Activated T-helper 2 cell treated with anti-CD3 and anti-CD28 coated beads, Interferon-gamma antibody, Interleukin-2, Interleukin-4, amounts not matched to agents 10 μg/mL and 5 μg/mL and 100 μg/mL, durations not matched to agents 14 hours and 24 hours and 36 hours (primary cell): Measurements from ENCODE around the gene PLCH2. TPM values are rescaled to one million over a fixed set of nuclear protein-coding genes. Genes with fewer than 3 reads are reported as not detected.

Experiments used
- DNase-seq: peaks from one replicate; pipeline ENCODE4 v3.0.0; 2021; ENCODE audit warnings: low spot score
- H3K27ac Mint-ChIP-seq: one replicate; pipeline ENCODE4 v1.8.0; 2021; ENCODE audit warnings: mixed read lengths
- H3K27me3 Mint-ChIP-seq: one replicate; pipeline ENCODE4 v1.8.0; 2021; ENCODE audit warnings: low read depth, mixed read lengths
- H3K36me3 Mint-ChIP-seq: one replicate; pipeline ENCODE4 v1.8.0; 2021; ENCODE audit warnings: low read depth, mixed read lengths
- H3K4me1 Mint-ChIP-seq: one replicate; pipeline ENCODE4 v1.8.0; 2021; ENCODE audit warnings: low read depth, mixed read lengths
- H3K4me3 Mint-ChIP-seq: one replicate; pipeline ENCODE4 v1.8.0; 2021; ENCODE audit warnings: low read depth, mild to moderate bottlenecking, moderate library complexity, mixed read lengths
- H3K9me3 Mint-ChIP-seq: one replicate; pipeline ENCODE4 v1.8.0; 2021; ENCODE audit warnings: mixed read lengths
- intact Hi-C: fragments of 100-400 bp; cut with micrococcal nuclease; formaldehyde crosslinking; loops from one replicate; pipeline ENCODE4 v1.15.1; 2023
- total RNA-seq: library from RNA; stranded (reverse); gene quantifications from 2 replicates; pipeline ENCODE4 v1.2.3, GENCODE V29; 2022

PLCH2 gene
- total RNA-seq, 1 donor from 2014 or later, result 2.6 TPM

DNA sequence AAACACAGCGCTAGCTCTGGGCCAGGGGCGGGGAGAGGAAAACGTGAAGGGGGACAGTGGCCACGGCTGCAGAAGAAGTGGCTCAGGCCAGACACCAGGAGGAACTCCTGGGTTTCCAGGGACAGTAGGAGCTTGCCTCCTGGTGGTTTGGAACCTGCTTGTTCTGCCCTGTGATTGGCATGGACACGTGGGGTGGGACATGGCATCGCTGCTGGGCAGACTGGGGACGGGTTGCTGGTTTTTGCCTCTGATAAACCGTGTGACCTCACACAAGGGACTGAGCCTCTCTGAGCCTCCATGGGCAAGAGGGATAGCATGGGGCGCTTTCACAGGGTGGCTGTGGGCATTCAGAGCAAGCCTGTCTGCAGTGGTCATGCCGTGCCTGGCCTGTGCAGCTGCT, 7.5 kb upstream of the PLCH2 start:
- no peaks in the 10 kb centered on the region for H3K4me1 Mint-ChIP-seq
- H3K27ac Mint-ChIP-seq, result no peak overlapping the region
- H3K9me3 Mint-ChIP-seq, result no peaks in the 10 kb centered on the region
- DNase-seq, result no peak
- intact Hi-C loops, result no loop called here
- no peak overlapping the region for H3K4me3 Mint-ChIP-seq
- no peaks in the 10 kb centered on the region for H3K27me3 Mint-ChIP-seq
- H3K36me3 Mint-ChIP-seq, result no peaks in the 10 kb centered on the region

GRCh38 chr1:2469103-2469940, 6.8 kb upstream of the PLCH2 start:
- Mint-ChIP-seq H3K36me3 (no peaks in the 10 kb centered on the region), H3K27me3 (no peaks in the 10 kb centered on the region), H3K4me1 (no peaks in the 10 kb centered on the region), H3K4me3 (no peak overlapping the region), H3K27ac (no peak overlapping the region), H3K9me3 (no peaks in the 10 kb centered on the region)
- intact Hi-C loops, result no loop called here
- no peak for DNase-seq

DNA sequence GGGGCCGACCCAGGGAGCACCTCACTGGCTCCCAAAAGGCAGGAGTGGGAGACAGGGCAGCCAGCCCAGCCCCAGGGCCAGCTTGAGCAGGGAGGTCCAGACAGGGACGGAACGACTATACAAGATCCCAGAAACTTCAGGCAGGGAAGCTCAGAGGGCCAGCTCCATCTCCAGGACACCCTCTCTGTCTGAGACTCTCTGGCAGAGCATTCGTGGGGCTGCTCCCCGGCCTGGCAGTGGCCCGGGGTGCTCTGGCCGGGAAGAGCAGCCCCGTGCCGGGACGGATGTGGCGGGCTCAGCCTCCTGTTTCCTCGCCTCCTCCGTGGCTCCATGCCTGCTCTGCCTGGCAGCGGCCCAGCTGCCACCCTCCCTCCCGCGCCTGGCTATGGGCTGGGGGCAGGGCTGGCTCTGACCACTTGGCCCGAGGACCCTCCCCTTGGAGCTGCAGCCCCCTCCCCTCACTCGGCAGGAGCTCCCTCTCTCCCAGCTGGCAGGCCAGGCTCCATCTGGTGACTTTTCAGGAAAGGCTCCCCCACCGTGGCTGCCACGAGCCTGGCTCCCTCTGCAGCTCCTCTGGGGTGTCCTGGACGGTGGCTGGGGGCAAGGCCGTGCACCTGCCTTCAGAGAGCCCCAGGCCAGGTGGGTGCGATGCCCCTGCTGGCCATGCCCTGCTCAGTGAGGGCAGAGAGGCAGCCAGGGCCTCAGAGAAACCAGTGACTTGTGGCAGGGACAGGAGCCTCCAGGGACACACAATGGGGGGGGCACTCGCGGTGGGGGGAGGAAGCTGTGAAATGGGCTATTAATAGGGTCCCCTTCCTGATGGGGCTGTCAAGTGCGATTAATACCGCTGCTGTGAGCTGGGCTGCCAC, 5.6 kb upstream of the PLCH2 start:
- Mint-ChIP-seq H3K36me3 (no peaks in the 10 kb centered on the region), H3K4me1 (no peaks in the 10 kb centered on the region), H3K4me3 (no peak overlapping the region), H3K27ac (no peak overlapping the region), H3K27me3 (no peaks in the 10 kb centered on the region), H3K9me3 (no peaks in the 10 kb centered on the region)
- DNase-seq, result no peak
- intact Hi-C loops, result no loop called here

- no peaks in the 10 kb centered on the region for H3K27me3 Mint-ChIP-seq
- H3K9me3 Mint-ChIP-seq, result no peaks in the 10 kb centered on the region
- H3K4me3 Mint-ChIP-seq, result no peak overlapping the region
- no peaks in the 10 kb centered on the region for H3K36me3 Mint-ChIP-seq
- DNase-seq, result no peak
- intact Hi-C loops, result no loop called here
- H3K4me1 Mint-ChIP-seq, result no peaks in the 10 kb centered on the region
- H3K27ac Mint-ChIP-seq, result no peak overlapping the region
Observed at GRCh38 chr1:2471159-2471471, 5.0 kb upstream of the PLCH2 start.

DNA sequence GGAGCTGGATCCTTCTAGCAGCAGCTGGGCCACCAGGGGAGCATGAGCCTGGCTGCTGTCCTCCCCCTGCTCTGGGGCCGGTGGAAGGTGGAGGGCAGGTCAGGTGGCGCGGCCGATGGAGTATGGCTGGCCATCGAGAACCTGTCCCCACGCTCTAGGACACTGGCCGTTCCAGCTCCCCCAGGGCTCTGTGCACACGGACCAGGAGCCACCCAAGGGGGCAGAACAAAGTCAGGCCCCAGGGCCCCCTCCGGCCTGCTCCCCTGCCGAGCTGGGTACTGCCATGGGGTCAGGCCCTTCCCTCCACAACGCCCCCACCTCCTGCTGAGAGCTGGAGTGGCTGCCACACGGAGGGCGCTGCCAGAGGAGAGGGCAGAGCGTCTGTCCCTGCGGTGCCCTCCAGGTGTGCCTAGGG, 4.5 kb upstream of the PLCH2 start:
- H3K36me3 Mint-ChIP-seq, result no peaks in the 10 kb centered on the region
- H3K9me3 Mint-ChIP-seq, result no peaks in the 10 kb centered on the region
- no peaks in the 10 kb centered on the region for H3K4me1 Mint-ChIP-seq
- DNase-seq, result no peak
- no peaks in the 10 kb centered on the region for H3K27me3 Mint-ChIP-seq
- H3K4me3 Mint-ChIP-seq, result no peak overlapping the region
- H3K27ac Mint-ChIP-seq, result no peak overlapping the region
- intact Hi-C loops, result no loop called here

DNA sequence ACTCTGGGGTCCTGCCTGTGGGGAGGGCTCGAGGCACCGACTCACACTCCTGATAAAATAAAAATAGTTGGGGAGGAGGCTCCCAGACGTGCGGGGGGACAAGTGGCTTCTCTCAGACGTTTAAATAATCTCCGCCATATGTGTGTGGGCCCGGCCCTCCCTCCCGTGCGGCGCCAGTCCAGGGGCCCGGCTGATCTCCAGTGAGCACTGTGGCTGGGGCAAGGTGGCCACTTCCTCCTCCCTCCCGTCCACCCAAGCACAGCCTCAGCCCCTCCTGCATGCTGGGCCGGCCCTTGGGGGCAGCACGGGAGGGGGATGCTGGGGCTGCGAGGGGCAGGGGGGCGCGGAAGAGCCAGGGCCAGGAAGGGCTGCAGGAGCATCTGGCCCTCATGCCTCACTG, 4.0 kb upstream of the PLCH2 start:
- Mint-ChIP-seq H3K4me1 (no peaks in the 10 kb centered on the region), H3K9me3 (no peaks in the 10 kb centered on the region), H3K4me3 (no peak overlapping the region), H3K27ac (no peak overlapping the region), H3K36me3 (no peaks in the 10 kb centered on the region), H3K27me3 (no peaks in the 10 kb centered on the region)
- intact Hi-C loops, result no loop called here
- no peak for DNase-seq

DNA sequence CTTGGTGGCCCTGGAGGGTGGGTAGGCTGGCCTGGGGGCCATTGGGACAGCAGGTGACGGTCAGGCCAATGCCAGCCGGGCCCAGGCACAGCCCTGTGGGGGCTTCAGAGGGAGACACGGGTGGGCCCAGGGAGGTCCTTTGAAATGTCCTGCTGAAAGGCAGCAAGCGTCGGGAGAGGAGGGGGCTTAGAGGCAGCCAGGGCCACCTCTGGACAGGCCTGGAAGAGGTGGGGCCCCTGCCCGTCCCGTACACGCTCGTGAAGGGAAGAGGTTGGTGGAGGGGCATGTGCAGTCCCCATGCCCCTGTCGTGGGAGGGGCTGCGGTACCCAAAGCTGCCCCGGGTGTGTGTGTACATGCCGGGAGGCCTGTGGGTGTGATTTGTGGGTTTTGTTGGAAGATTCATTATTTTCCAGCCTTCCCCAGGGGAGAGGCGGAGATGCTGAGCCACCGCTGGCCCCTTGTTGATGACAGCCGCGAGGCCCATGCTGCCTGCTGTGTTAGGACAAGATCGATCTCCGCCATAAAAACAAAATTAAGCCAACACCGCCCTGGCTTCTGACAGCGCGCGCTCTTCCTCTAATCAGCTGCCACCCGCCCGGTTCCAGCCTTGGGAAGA, 3.4 kb upstream of the PLCH2 start:
- H3K9me3 Mint-ChIP-seq, result no peaks in the 10 kb centered on the region
- no peak for DNase-seq
- H3K4me3 Mint-ChIP-seq, result no peak overlapping the region
- intact Hi-C loops, result no loop called here
- no peaks in the 10 kb centered on the region for H3K36me3 Mint-ChIP-seq
- H3K27ac Mint-ChIP-seq, result no peak overlapping the region
- H3K4me1 Mint-ChIP-seq, result no peaks in the 10 kb centered on the region
- H3K27me3 Mint-ChIP-seq, result no peaks in the 10 kb centered on the region

DNA sequence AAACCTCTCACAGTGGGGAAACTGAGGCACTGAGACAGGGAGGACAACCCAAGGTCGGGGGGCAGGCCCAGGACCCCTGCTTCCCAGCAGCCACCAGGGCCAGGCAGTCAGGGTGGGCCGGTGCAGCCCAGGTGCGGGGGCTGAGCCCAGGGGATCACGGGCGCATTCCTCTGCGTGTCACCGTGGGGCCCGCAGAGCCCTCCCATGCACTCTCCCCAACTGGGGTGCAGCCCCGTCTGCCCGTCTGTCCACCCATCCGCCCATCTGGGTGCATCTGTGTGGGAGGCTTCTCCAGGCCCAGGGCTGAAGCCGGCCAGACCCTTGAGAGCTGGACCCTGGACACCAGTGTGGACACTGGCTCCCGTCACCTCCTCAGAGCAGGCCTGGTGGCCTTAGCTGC, 2.9 kb upstream of the PLCH2 start:
- Mint-ChIP-seq H3K27me3 (no peaks in the 10 kb centered on the region), H3K4me1 (no peaks in the 10 kb centered on the region), H3K27ac (no peak overlapping the region), H3K36me3 (no peaks in the 10 kb centered on the region), H3K4me3 (no peak overlapping the region), H3K9me3 (no peaks in the 10 kb centered on the region)
- no peak for DNase-seq
- intact Hi-C loops, result no loop called here

DNA sequence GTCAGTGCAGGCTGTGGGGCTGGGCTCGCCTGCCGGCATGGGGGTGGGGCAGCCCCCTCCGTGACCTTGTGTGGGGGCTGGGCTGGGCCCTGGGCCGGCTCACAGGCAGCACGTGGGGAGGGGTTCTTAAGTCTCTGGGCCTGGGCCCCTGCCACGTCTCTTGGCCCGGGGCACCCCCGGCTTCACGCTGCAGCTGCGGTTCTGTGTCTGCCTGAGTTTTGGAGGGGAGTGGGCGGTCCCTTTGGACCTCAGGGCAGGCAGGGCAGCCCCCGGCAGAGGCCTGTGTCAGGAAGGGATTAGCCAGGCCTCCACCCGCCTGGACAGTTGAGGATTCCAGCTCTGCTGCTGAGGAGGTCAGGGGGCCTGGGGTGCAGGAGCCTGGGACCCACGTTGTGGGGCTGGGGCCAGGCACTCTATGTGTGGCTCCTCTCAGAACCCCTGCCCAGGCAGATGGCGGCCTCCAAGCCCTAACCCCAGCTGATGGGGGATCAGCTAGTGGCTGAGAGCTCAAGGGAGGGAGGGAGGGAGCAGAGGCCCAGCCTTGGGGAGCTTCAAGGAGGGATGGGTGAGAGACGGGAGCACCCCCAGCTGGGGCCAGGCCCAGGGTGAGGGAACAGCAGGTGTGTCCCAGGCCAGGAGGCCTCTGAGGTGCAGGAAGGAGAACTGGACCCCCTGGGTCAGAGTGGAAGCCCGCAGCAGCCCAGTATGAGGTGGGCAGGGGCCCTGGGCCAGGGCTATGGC, 1.8 kb upstream of the PLCH2 start:
- H3K4me3 Mint-ChIP-seq, result no peak overlapping the region
- H3K27ac Mint-ChIP-seq, result no peak overlapping the region
- no peaks in the 10 kb centered on the region for H3K36me3 Mint-ChIP-seq
- no peaks in the 10 kb centered on the region for H3K9me3 Mint-ChIP-seq
- no peaks in the 10 kb centered on the region for H3K4me1 Mint-ChIP-seq
- no peaks in the 10 kb centered on the region for H3K27me3 Mint-ChIP-seq
- DNase-seq, result no peak
- intact Hi-C loops, result no loop called here

DNA sequence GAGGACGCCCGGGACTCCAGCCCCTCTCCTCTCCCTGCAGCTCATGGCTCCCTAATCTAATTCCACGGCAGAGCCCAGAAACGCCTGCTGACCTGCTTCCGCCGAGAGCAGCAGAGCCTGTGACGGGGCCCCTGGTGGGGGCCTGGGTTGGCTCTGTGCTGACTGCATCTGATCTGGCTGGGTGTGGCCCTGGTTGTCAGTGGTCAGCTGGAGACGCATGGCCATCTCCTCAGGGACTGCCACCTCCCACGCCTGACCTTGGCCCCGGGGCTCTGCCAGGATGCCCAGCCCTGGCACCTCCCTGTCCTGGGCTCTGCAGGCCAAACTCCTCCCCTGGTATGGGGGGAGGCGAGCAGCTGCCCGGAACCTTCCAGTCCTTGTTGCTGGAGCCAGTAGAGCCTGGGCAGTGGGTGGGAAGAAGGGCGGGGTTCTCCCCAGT, 1.1 kb upstream of the PLCH2 start:
- H3K27me3 Mint-ChIP-seq, result no peaks in the 10 kb centered on the region
- no peaks in the 10 kb centered on the region for H3K36me3 Mint-ChIP-seq
- intact Hi-C loops, result no loop called here
- H3K4me3 Mint-ChIP-seq, result no peak overlapping the region
- H3K27ac Mint-ChIP-seq, result no peak overlapping the region
- no peak for DNase-seq
- H3K9me3 Mint-ChIP-seq, result no peaks in the 10 kb centered on the region
- no peaks in the 10 kb centered on the region for H3K4me1 Mint-ChIP-seq

DNA sequence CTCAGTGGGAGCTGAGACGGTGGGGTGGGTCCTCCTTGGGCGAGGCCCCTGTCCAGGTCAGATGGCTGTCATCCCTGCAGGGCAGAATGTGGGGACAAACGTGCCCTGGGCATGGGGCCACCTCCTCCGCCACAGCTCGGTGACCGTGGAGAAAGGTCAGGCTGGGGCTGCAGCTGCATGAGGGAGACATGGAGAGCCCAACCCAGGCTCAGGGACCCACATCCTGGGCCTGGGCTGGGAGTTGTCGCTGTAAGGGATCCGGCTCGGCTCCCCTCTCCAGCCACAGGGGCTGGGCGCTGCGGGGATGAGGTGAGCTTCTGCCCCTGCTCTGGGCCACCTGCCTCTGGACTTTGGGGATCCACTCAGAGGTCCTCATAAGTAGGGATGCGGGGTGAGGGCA, 518 bp upstream of the PLCH2 start:
- H3K27me3 Mint-ChIP-seq, result no peaks in the 10 kb centered on the region
- H3K4me3 Mint-ChIP-seq, result no peak overlapping the region
- intact Hi-C loops, result no loop called here
- no peaks in the 10 kb centered on the region for H3K9me3 Mint-ChIP-seq
- no peak overlapping the region for H3K27ac Mint-ChIP-seq
- no peak for DNase-seq
- no peaks in the 10 kb centered on the region for H3K4me1 Mint-ChIP-seq
- H3K36me3 Mint-ChIP-seq, result no peaks in the 10 kb centered on the region

DNA sequence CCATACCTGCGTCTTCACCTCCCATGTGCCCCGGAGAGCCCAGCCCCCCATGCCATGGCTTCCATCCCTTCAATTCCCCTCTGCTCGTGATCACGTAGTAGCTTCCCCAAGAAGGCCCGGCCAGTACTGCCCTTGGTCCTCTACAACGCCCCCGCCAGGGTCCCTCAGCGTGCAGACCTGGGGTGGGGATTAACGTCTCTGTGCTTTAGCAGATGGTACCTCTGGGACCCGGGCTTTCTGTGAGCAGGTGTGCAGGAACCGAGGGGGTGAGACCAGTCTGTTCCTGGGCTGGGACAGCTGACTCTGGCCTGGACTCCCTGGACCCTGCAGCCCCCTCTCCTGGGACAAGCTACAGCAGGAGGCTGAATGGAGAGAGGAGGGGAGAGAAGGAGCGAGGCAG, 1.2 kb downstream of the PLCH2 start:
- intact Hi-C loops, result no loop called here
- H3K27me3 Mint-ChIP-seq, result no peaks in the 10 kb centered on the region
- no peak overlapping the region for H3K4me3 Mint-ChIP-seq
- no peaks in the 10 kb centered on the region for H3K9me3 Mint-ChIP-seq
- DNase-seq, result no peak
- no peaks in the 10 kb centered on the region for H3K4me1 Mint-ChIP-seq
- H3K36me3 Mint-ChIP-seq, result no peaks in the 10 kb centered on the region
- no peak overlapping the region for H3K27ac Mint-ChIP-seq
